HepG2 (cell line): ENCODE data around the gene C14orf93. TPM values are rescaled to one million over a fixed set of nuclear protein-coding genes. Genes with fewer than 3 reads are reported as not detected.
A peak's percentile ranks its signal among the peaks of the same experiment; 100 is the strongest.

ENCODE experiments used
- BHLHE40 ChIP-seq: IDR thresholded peaks from 2 replicates; pipeline ENCODE4 v1.6.1; 2011; ENCODE audit warnings: low read length, improper control_type of control experiment
- DR1 ChIP-seq: sonication (generic); formaldehyde crosslinking; IDR thresholded peaks from 2 replicates; pipeline ENCODE4 v1.8.0; 2021; ENCODE audit warnings: mild to moderate bottlenecking, missing genetic modification reagents, inconsistent platforms
- ELF3 ChIP-seq: IDR thresholded peaks from 2 replicates; pipeline ENCODE4 v1.6.1; 2016; ENCODE audit warnings: missing genetic modification reagents, missing compliant biosample characterization
- ETS1 ChIP-seq: sonication (generic); formaldehyde crosslinking; IDR thresholded peaks from 2 replicates; pipeline ENCODE4 v1.4.0; 2020; ENCODE audit warnings: missing genetic modification reagents
- HDAC1 ChIP-seq: sonication (generic); formaldehyde crosslinking; IDR thresholded peaks from 2 replicates; pipeline ENCODE4 v1.5.1; 2020; ENCODE audit warnings: mild to moderate bottlenecking, missing genetic modification reagents
- MAFK ChIP-seq, 2 experiments: IDR thresholded peaks in 1 of 2; conservative IDR thresholded peaks in 1 of 2; 2 replicates each; pipeline ENCODE4 v1.6.1; 2011; ENCODE audit warnings: improper control_type of control experiment in 2 of 2, low read length in 2 of 2
- RAD21 ChIP-seq: fragments of 450-650 bp; formaldehyde crosslinking; IDR thresholded peaks from 2 replicates; pipeline ENCODE4 v1.5.0; 2020; ENCODE audit warnings: mild to moderate bottlenecking
- SP5 ChIP-seq: IDR thresholded peaks from 2 replicates; pipeline ENCODE4 v1.6.1; 2016; ENCODE audit warnings: low read depth, borderline replicate concordance
- ZNF232 ChIP-seq: sonication (generic); formaldehyde crosslinking; IDR thresholded peaks from 2 replicates; pipeline ENCODE4 v1.4.0; 2020; ENCODE audit warnings: missing genetic modification reagents, borderline replicate concordance
- ZNF510 ChIP-seq: sonication (generic); formaldehyde crosslinking; IDR thresholded peaks from 2 replicates; pipeline ENCODE4 v1.4.0; 2020; ENCODE audit warnings: low read depth, mild to moderate bottlenecking, missing genetic modification reagents
- ZZZ3 ChIP-seq: sonication (generic); formaldehyde crosslinking; IDR thresholded peaks from 2 replicates; pipeline ENCODE4 v1.4.0; 2020; ENCODE audit warnings: missing genetic modification reagents, mild to moderate bottlenecking, borderline replicate concordance
- polyA plus RNA-seq, 8 experiments: library from polyadenylated mRNA; depleted of rRNA in 3 of 8; stranded (reverse) in 7 of 8; unstranded in 1 of 8; fragments of >200 nt; fragmentation: Illumina TruSeq in 4 of 8; extraction: Trizol in 4 of 8; gene quantifications; 2 replicates each; pipeline versions ENCODE4 v1.2.1 to v1.2.3, GENCODE V29; 2011 to 2016; ENCODE audit warnings: low read depth in 4 of 8, missing spikeins in 1 of 8, mixed read lengths in 1 of 8; ENCODE audit not compliant: insufficient read depth in 1 of 8
- total RNA-seq, 5 experiments: library from RNA; depleted of rRNA; stranded (reverse); fragments of >200 nt; fragmentation: Illumina TruSeq; extraction: Trizol; gene quantifications; 2 replicates each; pipeline ENCODE4 v1.2.3, GENCODE V29; 2016; ENCODE audit warnings: low read depth in 1 of 5
- TF ChIP-seq, protein P1 (sequence below): sonication (generic); formaldehyde crosslinking; IDR thresholded peaks from one replicate; pipeline ENCODE4 v1.5.1; 2020; ENCODE audit warnings: mild to moderate bottlenecking, missing genetic modification reagents; ENCODE audit errors: not compliant biosample characterization
- TF ChIP-seq, protein P2 (sequence below): sonication (generic); formaldehyde crosslinking; conservative IDR thresholded peaks from 2 replicates; pipeline ENCODE4 v1.8.0; 2022; ENCODE audit warnings: mild to moderate bottlenecking, moderate library complexity, missing genetic modification reagents
- TF ChIP-seq, protein P3 (sequence below): sonication (generic); IDR thresholded peaks from 2 replicates; pipeline ENCODE4 v1.6.1; 2016; ENCODE audit warnings: low read depth, borderline replicate concordance
- TF ChIP-seq, protein P4 (sequence below): sonication (generic); formaldehyde crosslinking; IDR thresholded peaks from 2 replicates; pipeline ENCODE4 v1.5.1; 2020; ENCODE audit warnings: missing genetic modification reagents, mild to moderate bottlenecking, borderline replicate concordance

The C14orf93 gene
- total and polyA plus RNA-seq, 2 of the 13 experiments (the other 11 are each of a cell fraction or from before 2014, with no cell fraction given) = 11.4 to 22.5 TPM

GRCh38 chr14:22980672-22981089, 29.3 kb downstream of the C14orf93 start (continued):
- TF ChIP-seq, protein P1, sequence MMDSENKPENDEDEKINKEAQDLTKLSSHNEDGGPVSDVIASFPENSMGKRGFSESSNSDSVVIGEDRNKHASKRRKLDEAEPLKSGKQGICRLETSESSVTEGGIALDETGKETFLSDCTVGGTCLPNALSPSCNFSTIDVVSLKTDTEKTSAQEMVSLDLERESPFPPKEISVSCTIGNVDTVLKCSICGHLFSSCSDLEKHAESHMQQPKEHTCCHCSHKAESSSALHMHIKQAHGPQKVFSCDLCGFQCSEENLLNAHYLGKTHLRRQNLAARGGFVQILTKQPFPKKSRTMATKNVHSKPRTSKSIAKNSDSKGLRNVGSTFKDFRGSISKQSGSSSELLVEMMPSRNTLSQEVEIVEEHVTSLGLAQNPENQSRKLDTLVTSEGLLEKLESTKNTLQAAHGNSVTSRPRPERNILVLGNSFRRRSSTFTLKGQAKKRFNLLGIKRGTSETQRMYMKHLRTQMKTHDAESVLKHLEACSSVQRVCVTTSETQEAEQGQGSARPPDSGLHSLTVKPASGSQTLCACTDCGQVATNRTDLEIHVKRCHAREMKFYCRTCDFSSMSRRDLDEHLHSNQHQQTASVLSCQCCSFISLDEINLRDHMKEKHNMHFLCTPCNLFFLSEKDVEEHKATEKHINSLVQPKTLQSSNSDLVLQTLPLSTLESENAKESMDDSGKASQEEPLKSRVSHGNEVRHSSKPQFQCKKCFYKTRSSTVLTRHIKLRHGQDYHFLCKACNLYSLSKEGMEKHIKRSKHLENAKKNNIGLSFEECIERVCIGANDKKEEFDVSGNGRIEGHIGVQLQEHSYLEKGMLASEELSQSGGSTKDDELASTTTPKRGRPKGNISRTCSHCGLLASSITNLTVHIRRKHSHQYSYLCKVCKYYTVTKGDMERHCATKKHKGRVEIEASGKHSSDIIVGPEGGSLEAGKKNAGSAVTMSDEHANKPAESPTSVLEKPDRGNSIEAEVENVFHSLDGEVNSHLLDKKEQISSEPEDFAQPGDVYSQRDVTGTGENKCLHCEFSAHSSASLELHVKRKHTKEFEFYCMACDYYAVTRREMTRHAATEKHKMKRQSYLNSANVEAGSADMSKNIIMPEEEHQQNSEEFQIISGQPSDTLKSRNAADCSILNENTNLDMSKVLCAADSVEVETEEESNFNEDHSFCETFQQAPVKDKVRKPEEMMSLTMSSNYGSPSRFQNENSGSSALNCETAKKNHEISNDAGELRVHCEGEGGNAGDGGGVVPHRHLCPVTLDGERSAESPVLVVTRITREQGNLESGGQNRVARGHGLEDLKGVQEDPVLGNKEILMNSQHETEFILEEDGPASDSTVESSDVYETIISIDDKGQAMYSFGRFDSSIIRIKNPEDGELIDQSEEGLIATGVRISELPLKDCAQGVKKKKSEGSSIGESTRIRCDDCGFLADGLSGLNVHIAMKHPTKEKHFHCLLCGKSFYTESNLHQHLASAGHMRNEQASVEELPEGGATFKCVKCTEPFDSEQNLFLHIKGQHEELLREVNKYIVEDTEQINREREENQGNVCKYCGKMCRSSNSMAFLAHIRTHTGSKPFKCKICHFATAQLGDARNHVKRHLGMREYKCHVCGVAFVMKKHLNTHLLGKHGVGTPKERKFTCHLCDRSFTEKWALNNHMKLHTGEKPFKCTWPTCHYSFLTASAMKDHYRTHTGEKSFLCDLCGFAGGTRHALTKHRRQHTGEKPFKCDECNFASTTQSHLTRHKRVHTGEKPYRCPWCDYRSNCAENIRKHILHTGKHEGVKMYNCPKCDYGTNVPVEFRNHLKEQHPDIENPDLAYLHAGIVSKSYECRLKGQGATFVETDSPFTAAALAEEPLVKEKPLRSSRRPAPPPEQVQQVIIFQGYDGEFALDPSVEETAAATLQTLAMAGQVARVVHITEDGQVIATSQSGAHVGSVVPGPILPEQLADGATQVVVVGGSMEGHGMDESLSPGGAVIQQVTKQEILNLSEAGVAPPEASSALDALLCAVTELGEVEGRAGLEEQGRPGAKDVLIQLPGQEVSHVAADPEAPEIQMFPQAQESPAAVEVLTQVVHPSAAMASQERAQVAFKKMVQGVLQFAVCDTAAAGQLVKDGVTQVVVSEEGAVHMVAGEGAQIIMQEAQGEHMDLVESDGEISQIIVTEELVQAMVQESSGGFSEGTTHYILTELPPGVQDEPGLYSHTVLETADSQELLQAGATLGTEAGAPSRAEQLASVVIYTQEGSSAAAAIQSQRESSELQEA = no peak
- TF ChIP-seq ETS1 (CRISPR knock-in tag) = no peak
- peak; percentile 89 for TF ChIP-seq SP5 (CRISPR knock-in tag)
- TF ChIP-seq, protein P2, sequence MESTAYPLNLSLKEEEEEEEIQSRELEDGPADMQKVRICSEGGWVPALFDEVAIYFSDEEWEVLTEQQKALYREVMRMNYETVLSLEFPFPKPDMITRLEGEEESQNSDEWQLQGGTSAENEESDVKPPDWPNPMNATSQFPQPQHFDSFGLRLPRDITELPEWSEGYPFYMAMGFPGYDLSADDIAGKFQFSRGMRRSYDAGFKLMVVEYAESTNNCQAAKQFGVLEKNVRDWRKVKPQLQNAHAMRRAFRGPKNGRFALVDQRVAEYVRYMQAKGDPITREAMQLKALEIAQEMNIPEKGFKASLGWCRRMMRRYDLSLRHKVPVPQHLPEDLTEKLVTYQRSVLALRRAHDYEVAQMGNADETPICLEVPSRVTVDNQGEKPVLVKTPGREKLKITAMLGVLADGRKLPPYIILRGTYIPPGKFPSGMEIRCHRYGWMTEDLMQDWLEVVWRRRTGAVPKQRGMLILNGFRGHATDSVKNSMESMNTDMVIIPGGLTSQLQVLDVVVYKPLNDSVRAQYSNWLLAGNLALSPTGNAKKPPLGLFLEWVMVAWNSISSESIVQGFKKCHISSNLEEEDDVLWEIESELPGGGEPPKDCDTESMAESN (CRISPR knock-in tag) = no peak; the same call in 1 of the 2 replicates
- no peak for TF ChIP-seq DR1 (CRISPR knock-in tag)
- 0 out of 2 replicates have a peak, but pooled peaks have one; percentile 29 for TF ChIP-seq ZNF510 (CRISPR knock-in tag)
- TF ChIP-seq ZZZ3 = no peak
- TF ChIP-seq HDAC1 (CRISPR knock-in tag) = no peak
- TF ChIP-seq, protein P3, sequence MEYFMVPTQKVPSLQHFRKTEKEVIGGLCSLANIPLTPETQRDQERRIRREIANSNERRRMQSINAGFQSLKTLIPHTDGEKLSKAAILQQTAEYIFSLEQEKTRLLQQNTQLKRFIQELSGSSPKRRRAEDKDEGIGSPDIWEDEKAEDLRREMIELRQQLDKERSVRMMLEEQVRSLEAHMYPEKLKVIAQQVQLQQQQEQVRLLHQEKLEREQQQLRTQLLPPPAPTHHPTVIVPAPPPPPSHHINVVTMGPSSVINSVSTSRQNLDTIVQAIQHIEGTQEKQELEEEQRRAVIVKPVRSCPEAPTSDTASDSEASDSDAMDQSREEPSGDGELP = peak; percentile 57; the same call in 1 of the 2 replicates
- TF ChIP-seq RAD21 (CRISPR knock-in tag) = peak; percentile 14; the same call in 1 of the 2 replicates
- TF ChIP-seq BHLHE40 = peak; percentile 70
- TF ChIP-seq, protein P4, sequence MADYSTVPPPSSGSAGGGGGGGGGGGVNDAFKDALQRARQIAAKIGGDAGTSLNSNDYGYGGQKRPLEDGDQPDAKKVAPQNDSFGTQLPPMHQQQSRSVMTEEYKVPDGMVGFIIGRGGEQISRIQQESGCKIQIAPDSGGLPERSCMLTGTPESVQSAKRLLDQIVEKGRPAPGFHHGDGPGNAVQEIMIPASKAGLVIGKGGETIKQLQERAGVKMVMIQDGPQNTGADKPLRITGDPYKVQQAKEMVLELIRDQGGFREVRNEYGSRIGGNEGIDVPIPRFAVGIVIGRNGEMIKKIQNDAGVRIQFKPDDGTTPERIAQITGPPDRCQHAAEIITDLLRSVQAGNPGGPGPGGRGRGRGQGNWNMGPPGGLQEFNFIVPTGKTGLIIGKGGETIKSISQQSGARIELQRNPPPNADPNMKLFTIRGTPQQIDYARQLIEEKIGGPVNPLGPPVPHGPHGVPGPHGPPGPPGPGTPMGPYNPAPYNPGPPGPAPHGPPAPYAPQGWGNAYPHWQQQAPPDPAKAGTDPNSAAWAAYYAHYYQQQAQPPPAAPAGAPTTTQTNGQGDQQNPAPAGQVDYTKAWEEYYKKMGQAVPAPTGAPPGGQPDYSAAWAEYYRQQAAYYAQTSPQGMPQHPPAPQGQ = 0 out of 2 replicates have a peak, but pooled peaks have one; percentile 67
- TF ChIP-seq ZNF232 = no peak
- TF ChIP-seq ELF3 (CRISPR knock-in tag) = no peak
- no peak for TF ChIP-seq MAFK (conservative IDR thresholded peaks at IDR 0.05 in 1 of 2, IDR thresholded peaks at IDR 0.05 in 1 of 2; ENCODE audit: low read length in 2 of 2)
